Parathyroid adenoma (tissue), 2 donors: Measurements from ENCODE around the gene ATP6V0B.

ENCODE experiments used
- H2AFZ ChIP-seq: fragments of 300-600 bp; sonication (generic); one replicate; pipeline ENCODE4 v1.7.0; 2017; ENCODE audit warnings: antibody characterized with exemption, mild to moderate bottlenecking
- H3K27ac ChIP-seq: fragments of 300-600 bp; sonication (generic); one replicate; pipeline ENCODE4 v1.7.0; 2017
- H3K27me3 ChIP-seq: fragments of 300-600 bp; sonication (generic); one replicate; pipeline ENCODE4 v1.7.0; 2017; ENCODE audit warnings: low read length; ENCODE audit not compliant: control insufficient read depth, insufficient read depth
- H3K36me3 ChIP-seq: fragments of 300-600 bp; sonication (generic); one replicate; pipeline ENCODE4 v1.7.0; 2017; ENCODE audit warnings: low read length; ENCODE audit not compliant: control insufficient read depth, insufficient read depth
- H3K4me1 ChIP-seq: fragments of 300-600 bp; sonication (generic); one replicate; pipeline ENCODE4 v1.7.0; 2017; ENCODE audit warnings: control low read depth
- H3K4me2 ChIP-seq: fragments of 300-600 bp; sonication (generic); one replicate; pipeline ENCODE4 v1.7.0; 2017; ENCODE audit warnings: low read length
- H3K4me3 ChIP-seq: fragments of 300-600 bp; sonication (generic); one replicate; pipeline ENCODE4 v1.7.0; 2017; ENCODE audit warnings: low read depth, low read length
- H3K79me2 ChIP-seq: fragments of 300-600 bp; sonication (generic); one replicate; pipeline ENCODE4 v1.7.0; 2017; ENCODE audit warnings: control low read depth
- H3K9ac ChIP-seq: fragments of 300-600 bp; sonication (generic); one replicate; pipeline ENCODE4 v1.7.0; 2017; ENCODE audit warnings: mild to moderate bottlenecking
- H3K9me3 ChIP-seq: fragments of 300-600 bp; sonication (generic); one replicate; pipeline ENCODE4 v1.7.0; 2017; ENCODE audit warnings: low read length; ENCODE audit not compliant: control insufficient read depth
- TF ChIP-seq, protein P1 (sequence below): fragments of 300-600 bp; sonication (generic); IDR thresholded peaks from one replicate; pipeline ENCODE4 v1.7.0; 2017; ENCODE audit warnings: antibody characterized with exemption, mild to moderate bottlenecking
- donor health status: primary hyperparathyroidism.

ATP6V0B gene

DNA sequence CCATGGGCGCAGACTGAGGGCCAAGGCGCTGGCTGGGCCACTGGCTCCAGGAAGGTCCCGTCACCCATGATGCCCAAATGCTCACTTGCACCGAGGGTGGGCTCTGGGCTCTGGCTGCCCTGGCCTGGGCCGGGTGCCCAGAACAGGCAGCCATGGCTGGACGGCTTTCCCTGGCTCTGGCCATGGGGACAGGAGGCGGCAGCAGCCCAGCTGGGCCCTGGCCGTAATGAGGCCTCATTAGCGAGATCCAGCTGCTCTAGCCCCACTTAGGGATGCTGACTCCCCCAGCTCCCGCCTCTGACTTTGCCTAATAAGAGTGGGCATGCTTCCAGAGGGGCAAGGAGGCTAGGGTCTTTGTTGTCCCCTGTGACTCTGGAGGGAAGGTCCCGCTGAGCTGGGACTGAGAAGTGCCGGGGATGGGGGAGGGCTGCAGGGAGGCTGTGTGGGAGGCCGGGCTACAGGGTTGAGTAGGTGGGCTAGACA is 44.7 kb downstream of the ATP6V0B start:
- H3K9ac ChIP-seq = no peak overlapping the region
- H3K79me2 ChIP-seq = no peaks in the 10 kb centered on the region
- no peak overlapping the region for H2AFZ ChIP-seq
- no peak overlapping the region for H3K4me2 ChIP-seq
- H3K4me1 ChIP-seq = no peaks in the 10 kb centered on the region
- H3K4me3 ChIP-seq = no peak overlapping the region
- no peaks in the 10 kb centered on the region for H3K9me3 ChIP-seq
- TF ChIP-seq, protein P1, sequence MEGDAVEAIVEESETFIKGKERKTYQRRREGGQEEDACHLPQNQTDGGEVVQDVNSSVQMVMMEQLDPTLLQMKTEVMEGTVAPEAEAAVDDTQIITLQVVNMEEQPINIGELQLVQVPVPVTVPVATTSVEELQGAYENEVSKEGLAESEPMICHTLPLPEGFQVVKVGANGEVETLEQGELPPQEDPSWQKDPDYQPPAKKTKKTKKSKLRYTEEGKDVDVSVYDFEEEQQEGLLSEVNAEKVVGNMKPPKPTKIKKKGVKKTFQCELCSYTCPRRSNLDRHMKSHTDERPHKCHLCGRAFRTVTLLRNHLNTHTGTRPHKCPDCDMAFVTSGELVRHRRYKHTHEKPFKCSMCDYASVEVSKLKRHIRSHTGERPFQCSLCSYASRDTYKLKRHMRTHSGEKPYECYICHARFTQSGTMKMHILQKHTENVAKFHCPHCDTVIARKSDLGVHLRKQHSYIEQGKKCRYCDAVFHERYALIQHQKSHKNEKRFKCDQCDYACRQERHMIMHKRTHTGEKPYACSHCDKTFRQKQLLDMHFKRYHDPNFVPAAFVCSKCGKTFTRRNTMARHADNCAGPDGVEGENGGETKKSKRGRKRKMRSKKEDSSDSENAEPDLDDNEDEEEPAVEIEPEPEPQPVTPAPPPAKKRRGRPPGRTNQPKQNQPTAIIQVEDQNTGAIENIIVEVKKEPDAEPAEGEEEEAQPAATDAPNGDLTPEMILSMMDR = no peak
- H3K27me3 ChIP-seq = no peaks in the 10 kb centered on the region
- no peaks in the 10 kb centered on the region for H3K36me3 ChIP-seq
- H3K27ac ChIP-seq = no peak overlapping the region

DNA sequence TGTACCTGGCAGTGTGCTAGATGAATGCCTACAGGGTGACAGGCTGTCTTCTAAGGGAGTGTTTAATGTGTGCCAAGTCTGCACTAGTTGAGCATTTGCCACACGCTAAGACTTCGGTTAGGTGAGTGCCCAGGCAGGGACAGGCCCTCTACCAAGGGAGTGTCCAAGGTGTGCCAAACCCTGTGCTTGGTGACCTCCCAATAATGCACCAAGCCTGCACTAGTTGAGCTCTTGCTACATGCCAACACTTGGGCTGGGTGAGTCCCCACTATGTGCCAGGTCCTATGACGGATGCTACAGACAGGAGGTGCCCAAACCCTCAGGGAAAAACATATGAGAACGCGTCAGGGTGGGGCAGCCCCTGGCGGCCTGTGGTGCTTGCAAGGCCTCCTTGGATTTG is 45.7 kb downstream of the ATP6V0B start:
- Histone ChIP-seq H3K79me2 (no peaks in the 10 kb centered on the region), H3K9ac (no peak overlapping the region), H3K9me3 (no peaks in the 10 kb centered on the region), H2AFZ (no peak overlapping the region), H3K4me2 (no peak overlapping the region), H3K27me3 (no peaks in the 10 kb centered on the region), H3K27ac (no peak overlapping the region), H3K36me3 (no peaks in the 10 kb centered on the region), H3K4me1 (no peaks in the 10 kb centered on the region), H3K4me3 (no peak overlapping the region)
- TF ChIP-seq, protein P1 = no peak

DNA sequence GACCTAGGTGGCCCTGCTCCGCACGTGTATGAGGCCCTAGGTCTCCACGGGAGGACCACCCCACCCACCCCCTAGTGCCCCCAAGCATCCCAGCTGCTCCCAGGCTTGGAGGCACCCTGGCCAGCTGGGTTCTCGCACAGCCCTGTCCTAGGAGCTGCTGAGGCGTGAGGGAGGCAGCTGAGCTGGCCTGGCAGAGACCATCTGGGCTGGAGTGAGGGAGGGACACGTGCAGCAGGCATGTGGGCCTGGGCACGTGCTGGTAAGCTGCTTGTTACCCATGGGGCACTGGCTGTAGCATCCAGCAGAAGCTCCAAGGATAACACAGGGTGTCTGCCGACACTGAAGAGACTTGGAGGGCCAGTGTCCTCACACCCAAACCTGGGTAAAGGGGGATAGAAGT is 46.4 kb downstream of the ATP6V0B start:
- no peaks in the 10 kb centered on the region for H3K9me3 ChIP-seq

DNA sequence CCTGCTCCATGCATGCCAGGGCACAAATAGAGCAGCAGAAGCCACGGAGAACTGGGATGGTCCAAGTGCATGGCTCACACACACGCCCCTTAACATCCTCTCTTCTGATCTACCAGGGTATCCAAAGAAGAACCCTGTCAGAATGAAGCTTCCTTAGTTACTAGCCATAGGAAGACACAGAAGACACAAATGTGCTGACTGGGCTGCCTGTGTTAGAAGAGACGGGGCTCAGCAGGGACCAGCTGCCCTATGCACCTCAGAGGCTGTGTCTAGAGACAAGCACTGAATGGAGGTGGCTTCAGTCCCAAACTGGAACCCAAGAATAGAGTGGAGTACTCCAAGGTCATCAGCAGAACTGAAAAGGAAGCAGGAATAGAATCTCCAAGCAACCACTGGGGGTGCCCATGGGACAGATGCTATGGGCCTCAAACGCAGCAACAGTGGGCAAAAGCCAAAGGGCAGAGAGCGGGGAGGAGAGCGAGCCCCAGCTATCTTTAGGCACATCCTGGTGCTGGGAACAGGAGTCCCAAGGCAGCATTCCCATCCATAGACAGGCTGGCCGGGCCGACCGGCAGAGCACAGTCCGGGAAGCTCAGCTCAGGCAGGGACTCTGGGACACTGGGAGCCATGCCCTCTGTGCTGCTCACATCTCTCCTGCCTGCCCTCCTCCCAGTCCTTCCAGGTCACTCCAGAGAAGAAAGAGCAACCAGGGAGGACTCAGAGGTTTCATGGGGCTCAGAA is 47.0 kb downstream of the ATP6V0B start:
- Histone ChIP-seq H3K4me1 (no peaks in the 10 kb centered on the region), H3K4me3 (no peak overlapping the region), H3K9me3 (no peaks in the 10 kb centered on the region), H3K9ac (no peak overlapping the region), H3K27ac (no peak overlapping the region), H3K4me2 (no peak overlapping the region), H3K79me2 (no peaks in the 10 kb centered on the region), H3K27me3 (no peaks in the 10 kb centered on the region), H2AFZ (no peak overlapping the region), H3K36me3 (no peaks in the 10 kb centered on the region)
- TF ChIP-seq, protein P1 = no peak

More for the DNA sequence above, 46.4 kb downstream of the ATP6V0B start:
- Histone ChIP-seq H3K79me2 (no peaks in the 10 kb centered on the region), H3K9ac (no peak overlapping the region), H3K27ac (no peak overlapping the region), H3K4me3 (no peak overlapping the region), H3K36me3 (no peaks in the 10 kb centered on the region), H3K4me1 (no peaks in the 10 kb centered on the region), H3K4me2 (no peak overlapping the region), H3K27me3 (no peaks in the 10 kb centered on the region), H2AFZ (no peak overlapping the region)
- TF ChIP-seq, protein P1 = no peak
